Colonic mucosa (tissue), 4 donors: Measurements from ENCODE around the gene ACTRT2. TPM values are rescaled to one million over a fixed set of nuclear protein-coding genes. Genes with fewer than 3 reads are reported as not detected.

ENCODE experiments used
- DNase-seq: peaks from one replicate; pipeline ENCODE4 v3.0.0-alpha.2; 2020
- H3K27ac ChIP-seq: fragments of 200-600 bp; one replicate; pipeline ENCODE4 v1.8.0; 2021
- H3K27me3 ChIP-seq: fragments of 200-600 bp; one replicate; pipeline ENCODE4 v1.8.0; 2021
- H3K36me3 ChIP-seq: fragments of 200-600 bp; one replicate; pipeline ENCODE4 v1.8.0; 2021
- H3K4me1 ChIP-seq: fragments of 200-600 bp; one replicate; pipeline ENCODE4 v1.8.0; 2021; ENCODE audit warnings: mild to moderate bottlenecking
- H3K4me3 ChIP-seq: fragments of 200-600 bp; one replicate; pipeline ENCODE4 v1.8.0; 2021
- H3K9ac ChIP-seq, 2 donors: one replicate each; pipeline ENCODE4 v1.7.0; 2013; ENCODE audit warnings: control low read depth in 2 of 2, low read depth in 2 of 2, low read length in 2 of 2
- H3K9me3 ChIP-seq: fragments of 200-600 bp; one replicate; pipeline ENCODE4 v1.8.0; 2021
- intact Hi-C: fragments of 100-400 bp; cut with DNase I; formaldehyde crosslinking; loops from one replicate; pipeline ENCODE4 v1.14.1; 2022
- total RNA-seq, 2 donors: library from RNA; stranded (reverse); fragmentation: NEBNext Ultra II Directional in 1 of 2; extraction: Animal tissue kit (Norgen Biotek cat#: 25700) in 1 of 2; gene quantifications; one replicate each; pipeline ENCODE4 v1.2.1, GENCODE V29; 2021
- TF ChIP-seq, protein P1 (sequence below): fragments of 200-600 bp; IDR thresholded peaks from one replicate; pipeline ENCODE4 v1.8.0; 2022; ENCODE audit warnings: antibody characterized with exemption, mild to moderate bottlenecking
- donor health status: healthy.
- donor health status: DM: no; HTN: no; CAD: no.
- donor health status: DM: no; HTN: no; CAD: no.

Gene ACTRT2
- total RNA-seq, 2 donors from 2014 or later, result not detected

DNA sequence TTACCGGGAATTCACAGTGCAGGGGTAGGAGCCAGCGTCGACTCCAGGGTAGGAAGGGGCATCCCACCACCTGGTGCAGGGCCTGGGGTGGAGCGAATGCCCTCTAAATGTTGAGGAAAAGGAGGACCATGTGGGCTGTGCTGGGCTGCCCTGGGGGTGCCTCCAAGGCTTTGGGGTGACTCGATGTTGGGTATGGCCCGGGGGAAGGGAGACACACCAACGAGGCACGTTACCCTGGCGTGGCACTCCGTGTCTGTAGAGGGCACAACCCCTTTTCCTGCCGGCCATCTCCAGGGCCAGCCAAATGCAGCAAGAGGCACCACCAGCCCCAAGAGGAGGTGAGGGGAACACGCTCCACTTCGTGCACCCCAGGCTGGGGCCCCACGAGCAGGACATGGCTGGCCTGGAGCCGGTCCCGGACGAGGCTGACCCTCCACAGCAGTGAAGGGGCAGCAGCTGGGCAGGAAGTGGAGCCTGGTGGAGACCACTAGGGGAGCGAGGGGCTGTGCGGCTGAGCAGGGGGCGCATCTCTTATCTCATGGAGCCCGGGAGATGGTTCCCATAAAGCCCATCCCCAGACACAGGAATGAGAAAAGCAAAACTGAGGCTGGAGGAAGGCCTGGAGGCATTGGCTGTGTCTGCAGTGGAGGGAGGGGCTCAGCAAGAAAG, 11.2 kb downstream of the ACTRT2 start:
- Histone ChIP-seq H3K36me3 (no peaks in the 10 kb centered on the region), H3K27me3 (no peaks in the 10 kb centered on the region), H3K4me3 (no peak overlapping the region), H3K9ac (no peak overlapping the region), H3K4me1 (no peaks in the 10 kb centered on the region), H3K9me3 (no peaks in the 10 kb centered on the region), H3K27ac (no peak overlapping the region)
- TF ChIP-seq, protein P1, sequence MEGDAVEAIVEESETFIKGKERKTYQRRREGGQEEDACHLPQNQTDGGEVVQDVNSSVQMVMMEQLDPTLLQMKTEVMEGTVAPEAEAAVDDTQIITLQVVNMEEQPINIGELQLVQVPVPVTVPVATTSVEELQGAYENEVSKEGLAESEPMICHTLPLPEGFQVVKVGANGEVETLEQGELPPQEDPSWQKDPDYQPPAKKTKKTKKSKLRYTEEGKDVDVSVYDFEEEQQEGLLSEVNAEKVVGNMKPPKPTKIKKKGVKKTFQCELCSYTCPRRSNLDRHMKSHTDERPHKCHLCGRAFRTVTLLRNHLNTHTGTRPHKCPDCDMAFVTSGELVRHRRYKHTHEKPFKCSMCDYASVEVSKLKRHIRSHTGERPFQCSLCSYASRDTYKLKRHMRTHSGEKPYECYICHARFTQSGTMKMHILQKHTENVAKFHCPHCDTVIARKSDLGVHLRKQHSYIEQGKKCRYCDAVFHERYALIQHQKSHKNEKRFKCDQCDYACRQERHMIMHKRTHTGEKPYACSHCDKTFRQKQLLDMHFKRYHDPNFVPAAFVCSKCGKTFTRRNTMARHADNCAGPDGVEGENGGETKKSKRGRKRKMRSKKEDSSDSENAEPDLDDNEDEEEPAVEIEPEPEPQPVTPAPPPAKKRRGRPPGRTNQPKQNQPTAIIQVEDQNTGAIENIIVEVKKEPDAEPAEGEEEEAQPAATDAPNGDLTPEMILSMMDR, result no peak
- no peak for DNase-seq
- intact Hi-C loops, result no loop called here

DNA sequence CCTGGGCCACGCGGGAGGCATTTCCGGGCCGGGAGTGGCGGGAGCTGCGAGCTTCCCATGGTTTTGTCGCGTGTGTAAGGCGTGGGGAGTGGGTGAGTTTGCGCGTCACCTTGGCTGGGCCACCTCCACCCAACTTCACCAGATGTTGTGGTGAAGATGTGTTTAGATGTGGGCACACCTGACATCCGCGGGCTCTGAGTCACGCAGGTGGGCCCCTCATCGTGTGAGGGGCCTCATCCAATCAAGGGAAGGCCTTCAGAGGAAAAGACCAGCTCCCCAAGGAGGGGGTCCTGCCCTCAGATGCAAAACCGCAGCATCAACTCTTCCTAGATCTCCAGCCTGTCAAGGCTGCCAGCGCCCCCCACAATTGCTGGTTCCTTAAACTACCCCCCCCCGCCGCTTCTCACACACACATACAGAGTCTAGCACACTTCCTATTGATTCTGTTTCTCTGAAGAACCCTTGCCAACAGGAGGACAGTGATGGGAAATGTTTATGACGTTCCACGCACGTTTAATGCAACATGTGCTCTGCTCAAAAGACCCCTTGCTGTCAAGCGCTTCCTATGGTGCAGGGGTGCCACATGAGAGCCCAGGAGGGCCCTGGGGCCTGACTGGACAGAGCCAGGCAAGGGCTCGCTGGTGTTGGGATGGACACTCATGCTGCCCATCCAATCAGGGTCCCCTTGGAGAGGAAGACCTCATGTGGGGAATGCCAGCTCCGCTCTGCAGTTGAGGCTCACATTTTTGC, 11.9 kb downstream of the ACTRT2 start:
- Histone ChIP-seq H3K27me3 (no peaks in the 10 kb centered on the region), H3K4me3 (no peak overlapping the region), H3K9me3 (no peaks in the 10 kb centered on the region), H3K27ac (no peak overlapping the region), H3K9ac (no peak overlapping the region), H3K4me1 (no peaks in the 10 kb centered on the region), H3K36me3 (no peaks in the 10 kb centered on the region)
- intact Hi-C loops, result no loop called here
- DNase-seq, result no peak
- TF ChIP-seq, protein P1, result no peak

DNA sequence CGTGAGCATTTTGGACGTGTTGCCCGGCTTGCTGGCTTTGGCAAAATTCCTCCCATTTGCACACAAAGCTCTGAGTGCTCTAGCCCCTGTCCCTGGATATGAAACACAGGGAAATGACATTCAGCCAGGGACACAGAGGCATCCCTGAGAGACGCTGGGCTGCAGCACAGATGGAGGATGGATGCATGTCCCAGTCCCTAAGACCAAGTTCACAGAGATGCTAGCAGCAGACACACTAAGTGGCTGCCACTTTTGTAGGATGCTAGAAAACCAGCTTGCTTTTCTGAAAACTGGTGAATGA, 12.5 kb downstream of the ACTRT2 start:
- no peak for DNase-seq
- TF ChIP-seq, protein P1, result no peak
- Histone ChIP-seq H3K4me1 (no peaks in the 10 kb centered on the region), H3K9me3 (no peaks in the 10 kb centered on the region), H3K36me3 (no peaks in the 10 kb centered on the region), H3K4me3 (no peak overlapping the region), H3K9ac (no peak overlapping the region), H3K27me3 (no peaks in the 10 kb centered on the region), H3K27ac (no peak overlapping the region)
- intact Hi-C loops, result no loop called here

DNA sequence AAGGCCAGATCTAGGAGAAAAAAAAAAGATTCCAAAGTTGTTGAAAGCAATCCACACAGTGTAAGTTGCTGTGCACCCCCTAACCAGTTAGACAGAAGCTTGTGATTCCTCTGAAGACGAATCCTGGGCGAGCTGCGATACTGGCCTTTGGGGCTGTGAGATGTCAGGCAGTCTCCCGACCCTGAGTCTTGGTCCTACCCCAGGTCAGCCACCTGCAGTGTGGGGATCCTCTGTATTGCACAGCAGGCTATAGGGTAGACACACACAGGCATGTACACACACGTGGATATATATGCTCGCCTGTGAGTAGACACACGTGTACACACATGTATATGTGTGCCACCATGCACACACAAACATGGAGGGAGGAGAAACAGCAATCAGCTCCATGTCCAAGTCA, 12.9 kb downstream of the ACTRT2 start:
- intact Hi-C loops, result no loop called here
- Histone ChIP-seq H3K9ac (no peak overlapping the region), H3K27ac (no peak overlapping the region), H3K4me1 (no peaks in the 10 kb centered on the region), H3K9me3 (no peaks in the 10 kb centered on the region), H3K4me3 (no peak overlapping the region), H3K36me3 (no peaks in the 10 kb centered on the region), H3K27me3 (no peaks in the 10 kb centered on the region)
- TF ChIP-seq, protein P1, result no peak
- no peak for DNase-seq

DNA sequence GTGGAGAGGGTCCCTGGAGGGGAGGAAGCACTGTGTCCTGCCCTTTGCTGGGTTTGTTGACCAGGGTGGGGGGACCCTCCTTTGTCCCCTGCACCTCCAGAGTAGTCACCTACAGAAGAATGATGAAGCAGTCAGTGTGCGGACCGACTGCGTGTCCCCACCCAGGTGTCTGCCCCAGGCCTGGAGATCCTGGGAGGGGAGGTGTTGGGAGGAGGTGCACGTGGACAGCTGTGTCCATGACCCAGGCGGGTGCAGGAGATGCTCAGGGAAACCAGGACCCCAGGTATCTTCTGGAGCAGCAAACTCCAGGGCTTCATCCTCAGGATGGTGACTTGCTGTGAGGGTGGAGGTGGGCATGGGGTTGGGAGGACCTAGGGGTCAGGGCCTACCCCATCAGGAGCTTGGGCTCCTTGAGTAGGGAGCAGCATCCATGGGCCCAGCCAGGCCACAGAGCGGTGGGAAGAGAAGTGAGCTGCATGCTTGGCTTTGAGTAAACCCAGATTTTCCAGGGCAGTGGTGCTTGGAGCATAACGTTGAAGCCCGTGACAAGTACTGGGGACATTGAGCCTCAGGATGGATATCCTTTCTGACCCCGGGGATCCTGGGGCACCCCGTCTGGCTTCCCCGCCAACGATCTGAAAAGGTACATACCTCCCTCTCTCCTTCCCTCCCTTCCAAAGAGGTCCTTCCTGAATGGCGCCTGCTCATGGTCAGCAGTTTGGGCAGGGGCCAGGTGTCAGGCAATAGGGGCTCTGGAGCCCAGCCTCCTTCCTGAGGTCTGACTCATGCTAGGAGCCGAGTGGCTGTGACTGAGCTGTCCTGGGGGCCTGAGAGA, 13.7 kb downstream of the ACTRT2 start:
- Histone ChIP-seq H3K4me3 (no peak overlapping the region), H3K9ac (no peak overlapping the region), H3K27me3 (no peaks in the 10 kb centered on the region), H3K9me3 (no peaks in the 10 kb centered on the region), H3K27ac (no peak overlapping the region), H3K4me1 (no peaks in the 10 kb centered on the region), H3K36me3 (no peaks in the 10 kb centered on the region)
- intact Hi-C loops, result no loop called here
- no peak for DNase-seq
- TF ChIP-seq, protein P1, result no peak
